SK-N-SH (cell line): Measurements from ENCODE around the gene ESPL1. TPM values are rescaled to one million over a fixed set of nuclear protein-coding genes. Genes with fewer than 3 reads are reported as not detected.

ENCODE experiments used
- CTCF ChIA-PET: fragments of 300-600, 350-600 bp; formaldehyde crosslinking; extraction: SDS; loops from one replicate; lab custom pipeline; 2021; lab: Yijun Ruan, JAX
- POLR2A ChIA-PET: fragments of 350-600 bp; sonication (Branson Sonifier 250); formaldehyde crosslinking; extraction: SDS; loops from one replicate; lab custom pipeline; 2020; ENCODE audit warnings: antibody characterized with exemption, inconsistent platforms; lab: Yijun Ruan, JAX
- DNase-seq: peaks from one replicate; pipeline ENCODE4 v3.0.0; 2012
- H2AFZ ChIP-seq: fragments of 200-600 bp; sonication (generic); 2 replicates; pipeline ENCODE4 v1.8.1; 2016; ENCODE audit warnings: antibody characterized with exemption, mild to moderate bottlenecking, low read depth
- H3F3A ChIP-seq: fragments of 200-600 bp; sonication (generic); replicated peaks from 2 replicates; pipeline ENCODE3; 2016; ENCODE audit warnings: antibody characterized with exemption, mild to moderate bottlenecking; ENCODE audit not compliant: insufficient read depth
- H3K27ac ChIP-seq, 2 experiments: fragments of 200-500 bp in 1 of 2; fragments of 200-600 bp in 1 of 2; sonication (Bioruptor generic) in 1 of 2; sonication (generic), shearing (Covaris generic) in 1 of 2; 2 replicates each; pipeline versions ENCODE4 v1.5.1 to v1.6.1; 2014 to 2016; ENCODE audit warnings: low read depth in 2 of 2, inconsistent platforms in 1 of 2, low read length in 1 of 2, mild to moderate bottlenecking in 1 of 2, mixed read lengths in 1 of 2
- H3K27me3 ChIP-seq: fragments of 200-600 bp; sonication (generic), shearing (Covaris generic); 2 replicates; pipeline ENCODE4 v1.6.1; 2016; ENCODE audit warnings: mixed run types; ENCODE audit not compliant: insufficient read depth
- H3K36me3 ChIP-seq, 2 experiments: fragments of 200-500 bp in 1 of 2; fragments of 200-600 bp in 1 of 2; sonication (Bioruptor generic) in 1 of 2; sonication (generic) in 1 of 2; replicated peaks in 1 of 2; 2 replicates each; pipeline versions ENCODE3 to v1.5.1; 2014 to 2016; ENCODE audit warnings: low read length in 1 of 2, mild to moderate bottlenecking in 1 of 2; ENCODE audit not compliant: insufficient read depth in 2 of 2, control insufficient read depth in 1 of 2
- H3K4me1 ChIP-seq, 2 experiments: fragments of 200-500 bp in 1 of 2; fragments of 200-600 bp in 1 of 2; sonication (Bioruptor generic) in 1 of 2; sonication (generic), shearing (Covaris generic) in 1 of 2; 2 replicates each; pipeline versions ENCODE4 v1.5.1 to v1.6.1; 2014 to 2016; ENCODE audit warnings: low read depth in 1 of 2, low read length in 1 of 2, mixed run types in 1 of 2; ENCODE audit not compliant: insufficient read depth in 2 of 2, control insufficient read depth in 1 of 2
- H3K4me2 ChIP-seq: fragments of 200-600 bp; sonication (generic), shearing (Covaris generic); 2 replicates; pipeline ENCODE4 v1.6.1; 2017; ENCODE audit warnings: mixed run types
- H3K4me3 ChIP-seq, 2 experiments: fragments of 200-500 bp in 1 of 2; fragments of 200-600 bp in 1 of 2; sonication (Bioruptor generic) in 1 of 2; sonication (generic), shearing (Covaris generic) in 1 of 2; 2 replicates each; pipeline versions ENCODE4 v1.5.1 to v1.8.1; 2014 to 2016; ENCODE audit warnings: low read depth in 2 of 2, inconsistent platforms in 1 of 2, low read length in 1 of 2, mild to moderate bottlenecking in 1 of 2, mixed read lengths in 1 of 2, moderate library complexity in 1 of 2
- H3K79me2 ChIP-seq: fragments of 200-600 bp; sonication (generic); 2 replicates; pipeline ENCODE4 v1.8.1; 2017; ENCODE audit warnings: mild to moderate bottlenecking; ENCODE audit not compliant: insufficient read depth
- H3K9ac ChIP-seq: fragments of 200-600 bp; sonication (generic); 2 replicates; pipeline ENCODE4 v1.6.1; 2017; ENCODE audit warnings: mixed run types
- H3K9me2 ChIP-seq: fragments of 200-600 bp; sonication (generic); 2 replicates; pipeline ENCODE4 v1.6.1; 2017; ENCODE audit warnings: mixed run types
- H3K9me3 ChIP-seq: fragments of 200-600 bp; sonication (generic); 2 replicates; pipeline ENCODE4 v1.6.1; 2017; ENCODE audit warnings: mixed run types, mild to moderate bottlenecking, moderate library complexity
- H4K20me1 ChIP-seq: fragments of 200-600 bp; sonication (generic); 2 replicates; pipeline ENCODE4 v1.6.1; 2017; ENCODE audit warnings: mild to moderate bottlenecking, mixed run types; ENCODE audit not compliant: insufficient read depth
- ELF1 ChIP-seq: IDR thresholded peaks from 2 replicates; pipeline ENCODE4 v1.4.0; 2012
- EZH2phosphoT487 ChIP-seq: fragments of 200-600 bp; sonication (generic); IDR thresholded peaks from 2 replicates; pipeline ENCODE4 v1.6.1; 2017; ENCODE audit warnings: low read depth, mixed run types, mild to moderate bottlenecking, antibody characterized with exemption, moderate library complexity, borderline replicate concordance
- FOXJ3 ChIP-seq: sonication (generic); formaldehyde crosslinking; IDR thresholded peaks from 2 replicates; pipeline ENCODE4 v1.5.1; 2020; ENCODE audit warnings: mild to moderate bottlenecking, missing genetic modification reagents
- IRF3 ChIP-seq: fragments of 150-350 bp; IDR thresholded peaks from 2 replicates; pipeline ENCODE4 v1.6.1; 2016; ENCODE audit warnings: mild to moderate bottlenecking, low read depth, low read length
- MEF2A ChIP-seq: IDR thresholded peaks from 2 replicates; pipeline ENCODE4 v1.4.0; 2012; ENCODE audit warnings: low read depth, borderline replicate concordance
- MXI1 ChIP-seq: IDR thresholded peaks from 2 replicates; pipeline ENCODE4 v1.6.1; 2012; ENCODE audit warnings: mild to moderate bottlenecking, low read depth, low read length, improper control_type of control experiment
- NFIC ChIP-seq: IDR thresholded peaks from 2 replicates; pipeline ENCODE4 v1.4.0; 2012; ENCODE audit warnings: borderline replicate concordance
- NRF1 ChIP-seq: IDR thresholded peaks from 2 replicates; pipeline ENCODE4 v1.6.1; 2012; ENCODE audit warnings: low read depth, mild to moderate bottlenecking, low read length
- PBX3 ChIP-seq: IDR thresholded peaks from 2 replicates; pipeline ENCODE4; 2012
- RFX5 ChIP-seq: IDR thresholded peaks from 2 replicates; pipeline ENCODE4 v1.6.1; 2012; ENCODE audit warnings: mild to moderate bottlenecking, improper control_type of control experiment, low read length
- SIN3A ChIP-seq: IDR thresholded peaks from 2 replicates; pipeline ENCODE4 v1.6.1; 2012; ENCODE audit warnings: low read depth, mild to moderate bottlenecking, low read length, moderate library complexity, borderline replicate concordance
- SMC3 ChIP-seq: IDR thresholded peaks from 2 replicates; pipeline ENCODE4 v1.6.1; 2012; ENCODE audit warnings: low read depth, low read length, improper control_type of control experiment
- TAF1 ChIP-seq: IDR thresholded peaks from 2 replicates; pipeline ENCODE4 v1.6.1; 2012; ENCODE audit warnings: low read depth, mild to moderate bottlenecking, low read length, moderate library complexity, borderline replicate concordance
- TEAD4 ChIP-seq: IDR thresholded peaks from 2 replicates; pipeline ENCODE4 v1.4.0; 2012; ENCODE audit warnings: mild to moderate bottlenecking, borderline replicate concordance; ENCODE audit not compliant: insufficient read depth
- USF2 ChIP-seq: fragments of 150-350 bp; IDR thresholded peaks from 2 replicates; pipeline ENCODE4 v1.6.1; 2017; ENCODE audit warnings: antibody characterized with exemption, low read length, low read depth, borderline replicate concordance
- WGBS: methylation state at CpG from one replicate; pipeline ENCODE4 v1.1.6; 2017; ENCODE audit warnings: low lambda C conversion rate; 5-methylcytosine and 5-hydroxymethylcytosine counted together
- polyA plus RNA-seq, 3 experiments: library from polyadenylated mRNA; depleted of rRNA; stranded (reverse); fragments of >200 nt; gene quantifications; 2 replicates each; pipeline ENCODE4 v1.2.3, GENCODE V29; 2012
- TF ChIP-seq, protein P1 (sequence below): IDR thresholded peaks from 2 replicates; pipeline ENCODE4 v1.4.0; 2012; ENCODE audit warnings: low read depth, borderline replicate concordance
- TF ChIP-seq, protein P2 (sequence below): fragments of 200-600 bp; sonication (generic); IDR thresholded peaks from 2 replicates; pipeline ENCODE4 v1.6.1; 2017; ENCODE audit warnings: antibody characterized with exemption, mild to moderate bottlenecking, moderate library complexity

ESPL1 gene
- polyA plus RNA-seq, 1 of the 3 experiments (the other 2 are of a cell fraction) = 8.6 TPM

DNA sequence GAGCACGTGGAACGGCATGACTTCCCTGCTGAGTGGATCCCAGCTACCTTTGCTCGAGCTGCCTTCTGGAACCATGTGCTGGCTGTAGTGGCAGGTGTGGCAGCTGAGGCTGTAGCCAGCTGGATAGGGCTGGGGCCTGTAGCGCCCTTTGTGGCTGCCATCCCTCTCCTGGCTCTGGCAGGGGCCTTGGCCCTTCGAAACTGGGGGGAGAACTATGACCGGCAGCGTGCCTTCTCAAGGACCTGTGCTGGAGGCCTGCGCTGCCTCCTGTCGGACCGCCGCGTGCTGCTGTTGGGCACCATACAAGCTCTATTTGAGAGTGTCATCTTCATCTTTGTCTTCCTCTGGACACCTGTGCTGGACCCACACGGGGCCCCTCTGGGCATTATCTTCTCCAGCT, 14.8 kb upstream of the ESPL1 start:
- TF ChIP-seq FOXJ3 (CRISPR knock-in tag) (no peak), PBX3 (no peak), MXI1 (no peak), USF2 (no peak), TEAD4 (no peak), SMC3 (no peak), RFX5 (no peak), MEF2A (no peak), EZH2phosphoT487 (no peak)
- TF ChIP-seq, protein P1, sequence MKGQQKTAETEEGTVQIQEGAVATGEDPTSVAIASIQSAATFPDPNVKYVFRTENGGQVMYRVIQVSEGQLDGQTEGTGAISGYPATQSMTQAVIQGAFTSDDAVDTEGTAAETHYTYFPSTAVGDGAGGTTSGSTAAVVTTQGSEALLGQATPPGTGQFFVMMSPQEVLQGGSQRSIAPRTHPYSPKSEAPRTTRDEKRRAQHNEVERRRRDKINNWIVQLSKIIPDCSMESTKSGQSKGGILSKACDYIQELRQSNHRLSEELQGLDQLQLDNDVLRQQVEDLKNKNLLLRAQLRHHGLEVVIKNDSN = no peak
- H3K79me2 ChIP-seq = peaks cover 30% of the 10 kb centered on the region
- H3K9ac ChIP-seq = peak overlapping the region; percentile 83; the same call in 1 of the 2 replicates
- ChIA-PET POLR2A (interaction anchor here (1.1 to 2.7 kb wide), 2 partner anchors 34 to 73 kb away, joined by 4 to 16 read pairs; no protein-coding TSS in a partner anchor), CTCF (interaction anchor here (0.8 to 5.1 kb wide), 9 partner anchors 14 to 255 kb away, joined by 3 to 141 read pairs (median 5); partner anchors contain the start of genes ESPL1 and MYG1)
- WGBS = 93% methylated on average over 11 of the region's 13 CpGs
- H3K27ac ChIP-seq = no peak overlapping the region
- no peaks in the 10 kb centered on the region for H3K27me3 ChIP-seq
- H3K9me3 ChIP-seq = no peaks in the 10 kb centered on the region
- peak overlapping the region; percentile 97 for H3K4me2 ChIP-seq
- no peak overlapping the region for H2AFZ ChIP-seq
- H3K36me3 ChIP-seq = peaks cover 5 to 11% of the 10 kb centered on the region in 2 experiments
- H3K4me1 ChIP-seq = peaks cover 0 to 16% of the 10 kb centered on the region in 2 experiments; a peak in 1 of 4 replicates
- DNase-seq = no peak
- peak overlapping the region in 1 of 2 experiments; percentile 91; a peak in 2 of 4 replicates for H3K4me3 ChIP-seq
- H3K9me2 ChIP-seq = no peaks in the 10 kb centered on the region
- H4K20me1 ChIP-seq = no peaks in the 10 kb centered on the region
- no peaks in the 10 kb centered on the region for H3F3A ChIP-seq

- ChIA-PET POLR2A (no interaction called here), CTCF (interaction anchor here (1.3 to 5.1 kb wide), 3 partner anchors 9 to 42 kb away, joined by 3 to 141 read pairs (median 4); partner anchors contain the start of gene ESPL1)
- H3K9ac ChIP-seq = no peak overlapping the region
- H2AFZ ChIP-seq = no peak overlapping the region
- no peaks in the 10 kb centered on the region for H3K9me3 ChIP-seq
- peaks cover 5 to 11% of the 10 kb centered on the region in 2 experiments for H3K36me3 ChIP-seq
- peaks cover 0 to 16% of the 10 kb centered on the region in 2 experiments; a peak in 1 of 4 replicates for H3K4me1 ChIP-seq
- 30% methylated on average over 1 of the region's 1 CpG for WGBS
- no peaks in the 10 kb centered on the region for H3F3A ChIP-seq
- H3K4me2 ChIP-seq = no peak overlapping the region
- H3K27ac ChIP-seq = no peak overlapping the region
- DNase-seq = no peak
- H4K20me1 ChIP-seq = no peaks in the 10 kb centered on the region
- H3K4me3 ChIP-seq = no peak overlapping the region
- peaks cover 30% of the 10 kb centered on the region for H3K79me2 ChIP-seq
- H3K9me2 ChIP-seq = no peaks in the 10 kb centered on the region
- H3K27me3 ChIP-seq = no peaks in the 10 kb centered on the region
- TF ChIP-seq NFIC (no peak), NRF1 (no peak), TEAD4 (no peak), PBX3 (no peak), TAF1 (no peak), SIN3A (no peak), FOXJ3 (CRISPR knock-in tag) (no peak), ELF1 (no peak), EZH2phosphoT487 (no peak), IRF3 (no peak), RFX5 (no peak), MXI1 (no peak), MEF2A (no peak)
- TF ChIP-seq, protein P2, sequence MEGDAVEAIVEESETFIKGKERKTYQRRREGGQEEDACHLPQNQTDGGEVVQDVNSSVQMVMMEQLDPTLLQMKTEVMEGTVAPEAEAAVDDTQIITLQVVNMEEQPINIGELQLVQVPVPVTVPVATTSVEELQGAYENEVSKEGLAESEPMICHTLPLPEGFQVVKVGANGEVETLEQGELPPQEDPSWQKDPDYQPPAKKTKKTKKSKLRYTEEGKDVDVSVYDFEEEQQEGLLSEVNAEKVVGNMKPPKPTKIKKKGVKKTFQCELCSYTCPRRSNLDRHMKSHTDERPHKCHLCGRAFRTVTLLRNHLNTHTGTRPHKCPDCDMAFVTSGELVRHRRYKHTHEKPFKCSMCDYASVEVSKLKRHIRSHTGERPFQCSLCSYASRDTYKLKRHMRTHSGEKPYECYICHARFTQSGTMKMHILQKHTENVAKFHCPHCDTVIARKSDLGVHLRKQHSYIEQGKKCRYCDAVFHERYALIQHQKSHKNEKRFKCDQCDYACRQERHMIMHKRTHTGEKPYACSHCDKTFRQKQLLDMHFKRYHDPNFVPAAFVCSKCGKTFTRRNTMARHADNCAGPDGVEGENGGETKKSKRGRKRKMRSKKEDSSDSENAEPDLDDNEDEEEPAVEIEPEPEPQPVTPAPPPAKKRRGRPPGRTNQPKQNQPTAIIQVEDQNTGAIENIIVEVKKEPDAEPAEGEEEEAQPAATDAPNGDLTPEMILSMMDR = no peak
Measured at GRCh38 chr12:53254816-53255545, 13.1 kb upstream of the ESPL1 start.
